HepG2 (cell line): Measurements from ENCODE around the gene ABCB8. TPM values are rescaled to one million over a fixed set of nuclear protein-coding genes. Genes with fewer than 3 reads are reported as not detected.

Source experiments
- CBX5 ChIP-seq: sonication (generic); formaldehyde crosslinking; IDR thresholded peaks from 2 replicates; pipeline ENCODE4 v1.4.0; 2020; ENCODE audit warnings: missing genetic modification reagents, borderline replicate concordance
- FOSL2 ChIP-seq: sonication (generic); formaldehyde crosslinking; IDR thresholded peaks from 2 replicates; pipeline ENCODE4 v1.4.0; 2020; ENCODE audit warnings: missing genetic modification reagents
- JUND ChIP-seq: sonication (generic); formaldehyde crosslinking; IDR thresholded peaks from 2 replicates; pipeline ENCODE4 v1.8.0; 2022; ENCODE audit warnings: mild to moderate bottlenecking, missing genetic modification reagents
- NR0B2 ChIP-seq: sonication (generic); formaldehyde crosslinking; IDR thresholded peaks from 2 replicates; pipeline ENCODE4 v1.4.0; 2020; ENCODE audit warnings: mild to moderate bottlenecking, missing genetic modification reagents
- NR3C1 ChIP-seq: sonication (generic); formaldehyde crosslinking; IDR thresholded peaks from 2 replicates; pipeline ENCODE4 v1.4.0; 2020; ENCODE audit warnings: missing genetic modification reagents
- NRL ChIP-seq: sonication (generic); formaldehyde crosslinking; IDR thresholded peaks from 2 replicates; pipeline ENCODE4 v1.5.0; 2020; ENCODE audit warnings: missing genetic modification reagents, mild to moderate bottlenecking, moderate library complexity, borderline replicate concordance
- RCOR2 ChIP-seq: IDR thresholded peaks from 2 replicates; pipeline ENCODE4 v1.6.1; 2016; ENCODE audit warnings: missing biosample characterization, missing genetic modification reagents
- ZBTB46 ChIP-seq: sonication (generic); formaldehyde crosslinking; IDR thresholded peaks from 2 replicates; pipeline ENCODE4 v1.4.0; 2020; ENCODE audit warnings: mild to moderate bottlenecking, missing genetic modification reagents, borderline replicate concordance
- ZEB1 ChIP-seq: IDR thresholded peaks from 2 replicates; pipeline ENCODE4 v1.6.1; 2012; ENCODE audit warnings: mild to moderate bottlenecking, low read depth, inconsistent platforms; ENCODE audit not compliant: insufficient replicate concordance
- ZFP62 ChIP-seq: sonication (generic); formaldehyde crosslinking; IDR thresholded peaks from 2 replicates; pipeline ENCODE4 v1.4.0; 2020; ENCODE audit warnings: missing genetic modification reagents
- ZKSCAN5 ChIP-seq: sonication (generic); formaldehyde crosslinking; IDR thresholded peaks from 2 replicates; pipeline ENCODE4 v1.5.1; 2020; ENCODE audit warnings: mild to moderate bottlenecking, missing genetic modification reagents
- ZNF317 ChIP-seq: sonication (generic); formaldehyde crosslinking; IDR thresholded peaks from 2 replicates; pipeline ENCODE4 v1.5.0; 2020; ENCODE audit warnings: mild to moderate bottlenecking, missing genetic modification reagents
- ZNF432 ChIP-seq: sonication (generic); formaldehyde crosslinking; IDR thresholded peaks from 2 replicates; pipeline ENCODE4 v1.5.0; 2020; ENCODE audit warnings: missing genetic modification reagents, mild to moderate bottlenecking, borderline replicate concordance
- ZNF549 ChIP-seq: sonication (generic); formaldehyde crosslinking; IDR thresholded peaks from 2 replicates; pipeline ENCODE4 v1.5.0; 2020; ENCODE audit warnings: missing genetic modification reagents
- ZSCAN12 ChIP-seq: sonication (generic); formaldehyde crosslinking; IDR thresholded peaks from 2 replicates; pipeline ENCODE4 v1.9.0; 2021; ENCODE audit warnings: mild to moderate bottlenecking, missing genetic modification reagents
- polyA plus RNA-seq, 8 experiments: library from polyadenylated mRNA; depleted of rRNA in 3 of 8; stranded (reverse) in 7 of 8; unstranded in 1 of 8; fragments of >200 nt; fragmentation: Illumina TruSeq in 4 of 8; extraction: Trizol in 4 of 8; gene quantifications; 2 replicates each; pipeline versions ENCODE4 v1.2.1 to v1.2.3, GENCODE V29; 2011 to 2016; ENCODE audit warnings: low read depth in 4 of 8, missing spikeins in 1 of 8, mixed read lengths in 1 of 8; ENCODE audit not compliant: insufficient read depth in 1 of 8
- total RNA-seq, 5 experiments: library from RNA; depleted of rRNA; stranded (reverse); fragments of >200 nt; fragmentation: Illumina TruSeq; extraction: Trizol; gene quantifications; 2 replicates each; pipeline ENCODE4 v1.2.3, GENCODE V29; 2016; ENCODE audit warnings: low read depth in 1 of 5
- TF ChIP-seq, protein P1 (sequence below): IDR thresholded peaks from 2 replicates; pipeline ENCODE4 v1.6.1; 2016; ENCODE audit warnings: missing compliant biosample characterization, missing genetic modification reagents, borderline replicate concordance
- TF ChIP-seq, protein P2 (sequence below): sonication (generic); formaldehyde crosslinking; IDR thresholded peaks from 2 replicates; pipeline ENCODE4 v1.4.0; 2020; ENCODE audit warnings: missing genetic modification reagents, mild to moderate bottlenecking, borderline replicate concordance
- TF ChIP-seq, protein P3 (sequence below): sonication (generic); formaldehyde crosslinking; IDR thresholded peaks from 2 replicates; pipeline ENCODE4 v1.5.0; 2020; ENCODE audit warnings: mild to moderate bottlenecking, missing genetic modification reagents
- TF ChIP-seq, protein P4 (sequence below): IDR thresholded peaks from 2 replicates; pipeline ENCODE4 v1.6.1; 2016; ENCODE audit warnings: control low read depth

ABCB8 gene
- total and polyA plus RNA-seq, 2 of the 13 experiments (the other 11 are each of a cell fraction or from before 2014, with no cell fraction given): 6.6 to 16.7 TPM

GRCh38 chr7:151062399-151063211 lies 34.4 kb downstream of the ABCB8 start (continued):
- TF ChIP-seq CBX5 (CRISPR knock-in tag): no peak
- TF ChIP-seq, protein P1, sequence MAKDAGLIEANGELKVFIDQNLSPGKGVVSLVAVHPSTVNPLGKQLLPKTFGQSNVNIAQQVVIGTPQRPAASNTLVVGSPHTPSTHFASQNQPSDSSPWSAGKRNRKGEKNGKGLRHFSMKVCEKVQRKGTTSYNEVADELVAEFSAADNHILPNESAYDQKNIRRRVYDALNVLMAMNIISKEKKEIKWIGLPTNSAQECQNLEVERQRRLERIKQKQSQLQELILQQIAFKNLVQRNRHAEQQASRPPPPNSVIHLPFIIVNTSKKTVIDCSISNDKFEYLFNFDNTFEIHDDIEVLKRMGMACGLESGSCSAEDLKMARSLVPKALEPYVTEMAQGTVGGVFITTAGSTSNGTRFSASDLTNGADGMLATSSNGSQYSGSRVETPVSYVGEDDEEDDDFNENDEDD (CRISPR knock-in tag): no peak
- no peak for TF ChIP-seq ZEB1
- no peak for TF ChIP-seq ZNF549 (CRISPR knock-in tag)
- no peak for TF ChIP-seq JUND (CRISPR knock-in tag)
- no peak for TF ChIP-seq ZSCAN12 (CRISPR knock-in tag)
- TF ChIP-seq ZKSCAN5 (CRISPR knock-in tag): no peak
- TF ChIP-seq, protein P2, sequence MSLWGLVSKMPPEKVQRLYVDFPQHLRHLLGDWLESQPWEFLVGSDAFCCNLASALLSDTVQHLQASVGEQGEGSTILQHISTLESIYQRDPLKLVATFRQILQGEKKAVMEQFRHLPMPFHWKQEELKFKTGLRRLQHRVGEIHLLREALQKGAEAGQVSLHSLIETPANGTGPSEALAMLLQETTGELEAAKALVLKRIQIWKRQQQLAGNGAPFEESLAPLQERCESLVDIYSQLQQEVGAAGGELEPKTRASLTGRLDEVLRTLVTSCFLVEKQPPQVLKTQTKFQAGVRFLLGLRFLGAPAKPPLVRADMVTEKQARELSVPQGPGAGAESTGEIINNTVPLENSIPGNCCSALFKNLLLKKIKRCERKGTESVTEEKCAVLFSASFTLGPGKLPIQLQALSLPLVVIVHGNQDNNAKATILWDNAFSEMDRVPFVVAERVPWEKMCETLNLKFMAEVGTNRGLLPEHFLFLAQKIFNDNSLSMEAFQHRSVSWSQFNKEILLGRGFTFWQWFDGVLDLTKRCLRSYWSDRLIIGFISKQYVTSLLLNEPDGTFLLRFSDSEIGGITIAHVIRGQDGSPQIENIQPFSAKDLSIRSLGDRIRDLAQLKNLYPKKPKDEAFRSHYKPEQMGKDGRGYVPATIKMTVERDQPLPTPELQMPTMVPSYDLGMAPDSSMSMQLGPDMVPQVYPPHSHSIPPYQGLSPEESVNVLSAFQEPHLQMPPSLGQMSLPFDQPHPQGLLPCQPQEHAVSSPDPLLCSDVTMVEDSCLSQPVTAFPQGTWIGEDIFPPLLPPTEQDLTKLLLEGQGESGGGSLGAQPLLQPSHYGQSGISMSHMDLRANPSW (CRISPR knock-in tag): no peak
- TF ChIP-seq, protein P3, sequence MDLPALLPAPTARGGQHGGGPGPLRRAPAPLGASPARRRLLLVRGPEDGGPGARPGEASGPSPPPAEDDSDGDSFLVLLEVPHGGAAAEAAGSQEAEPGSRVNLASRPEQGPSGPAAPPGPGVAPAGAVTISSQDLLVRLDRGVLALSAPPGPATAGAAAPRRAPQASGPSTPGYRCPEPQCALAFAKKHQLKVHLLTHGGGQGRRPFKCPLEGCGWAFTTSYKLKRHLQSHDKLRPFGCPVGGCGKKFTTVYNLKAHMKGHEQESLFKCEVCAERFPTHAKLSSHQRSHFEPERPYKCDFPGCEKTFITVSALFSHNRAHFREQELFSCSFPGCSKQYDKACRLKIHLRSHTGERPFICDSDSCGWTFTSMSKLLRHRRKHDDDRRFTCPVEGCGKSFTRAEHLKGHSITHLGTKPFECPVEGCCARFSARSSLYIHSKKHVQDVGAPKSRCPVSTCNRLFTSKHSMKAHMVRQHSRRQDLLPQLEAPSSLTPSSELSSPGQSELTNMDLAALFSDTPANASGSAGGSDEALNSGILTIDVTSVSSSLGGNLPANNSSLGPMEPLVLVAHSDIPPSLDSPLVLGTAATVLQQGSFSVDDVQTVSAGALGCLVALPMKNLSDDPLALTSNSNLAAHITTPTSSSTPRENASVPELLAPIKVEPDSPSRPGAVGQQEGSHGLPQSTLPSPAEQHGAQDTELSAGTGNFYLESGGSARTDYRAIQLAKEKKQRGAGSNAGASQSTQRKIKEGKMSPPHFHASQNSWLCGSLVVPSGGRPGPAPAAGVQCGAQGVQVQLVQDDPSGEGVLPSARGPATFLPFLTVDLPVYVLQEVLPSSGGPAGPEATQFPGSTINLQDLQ (CRISPR knock-in tag): no peak
- no peak for TF ChIP-seq ZFP62 (CRISPR knock-in tag)
- no peak for TF ChIP-seq NRL
- TF ChIP-seq RCOR2 (CRISPR knock-in tag): no peak
- TF ChIP-seq ZBTB46 (CRISPR knock-in tag): no peak
- TF ChIP-seq, protein P4, sequence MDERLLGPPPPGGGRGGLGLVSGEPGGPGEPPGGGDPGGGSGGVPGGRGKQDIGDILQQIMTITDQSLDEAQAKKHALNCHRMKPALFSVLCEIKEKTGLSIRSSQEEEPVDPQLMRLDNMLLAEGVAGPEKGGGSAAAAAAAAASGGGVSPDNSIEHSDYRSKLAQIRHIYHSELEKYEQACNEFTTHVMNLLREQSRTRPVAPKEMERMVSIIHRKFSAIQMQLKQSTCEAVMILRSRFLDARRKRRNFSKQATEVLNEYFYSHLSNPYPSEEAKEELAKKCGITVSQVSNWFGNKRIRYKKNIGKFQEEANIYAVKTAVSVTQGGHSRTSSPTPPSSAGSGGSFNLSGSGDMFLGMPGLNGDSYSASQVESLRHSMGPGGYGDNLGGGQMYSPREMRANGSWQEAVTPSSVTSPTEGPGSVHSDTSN: no peak
- TF ChIP-seq FOSL2: peak; percentile 30; the same call in 1 of the 2 replicates
- no peak for TF ChIP-seq ZNF317 (CRISPR knock-in tag)
- no peak for TF ChIP-seq NR3C1
- no peak; the same call in 1 of the 2 replicates for TF ChIP-seq NR0B2 (CRISPR knock-in tag)
- no peak for TF ChIP-seq ZNF432 (CRISPR knock-in tag)
